Measurements from ENCODE around the gene HYCC1. TPM values are rescaled to one million over a fixed set of nuclear protein-coding genes. Genes with fewer than 3 reads are reported as not detected.

Gene HYCC1
- total and polyA plus RNA-seq, 5 donors from 2014 or later: 12.8 to 38.6 (median 16.0) TPM

DNA sequence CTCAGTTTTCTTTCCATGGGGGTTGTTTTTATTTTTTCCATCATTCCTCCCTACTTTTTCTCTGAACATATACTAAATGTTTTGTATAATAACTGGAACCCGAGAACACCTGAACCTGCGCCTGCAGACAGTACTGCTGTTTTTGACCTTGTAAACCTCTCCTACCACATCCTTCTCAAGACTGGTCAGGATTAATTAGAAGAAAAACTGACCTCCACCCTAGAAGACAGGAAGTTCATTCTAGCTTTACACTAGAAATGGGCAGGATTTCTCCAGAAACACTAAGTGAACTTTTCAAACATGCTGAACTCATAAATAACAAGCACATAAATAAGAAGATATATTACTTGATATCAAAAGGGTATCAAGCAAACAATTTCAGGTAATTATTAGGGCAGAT, 751 bp upstream of the HYCC1 start:
- Mint-ChIP-seq H3K36me3 (peaks cover 3% of the 10 kb centered on the region), H3K4me1 (peaks cover 10 to 31% (median 24%) of the 10 kb centered on the region in 4 donors), H3K27me3 (no peaks in the 10 kb centered on the region), H3K4me3 (peak overlapping the region; percentile 32 to 99 (median 96)), H3K9me3 (peaks cover 0 to 4% (median 0%) of the 10 kb centered on the region in 7 donors), H3K27ac (peak overlapping the region in 2 of 3 donors; percentile 92 to 93)
- peak overlapping the region; percentile 71 for H3K27ac ChIP-seq (ENCODE audit: insufficient read depth, low read length, poor library complexity, severe bottlenecking)
- no peaks in the 10 kb centered on the region for H3K36me3 ChIP-seq (ENCODE audit: control insufficient read depth, insufficient read depth, low read length)
- H3K4me1 ChIP-seq (ENCODE audit: control insufficient read depth, insufficient read depth, low read length, poor library complexity, severe bottlenecking): peaks cover 46% of the 10 kb centered on the region
- DNase-seq (peak in 1 of 3 donors; percentile 69), ATAC-seq (ENCODE audit: low read depth in 2 of 2) (no peak)
- peak overlapping the region; percentile 63 for H3K4me3 ChIP-seq (ENCODE audit: low read depth, low read length)
- H3K27me3 ChIP-seq (ENCODE audit: control insufficient read depth, insufficient read depth, low read length): no peaks in the 10 kb centered on the region
- H3K9me3 ChIP-seq (ENCODE audit: control insufficient read depth in 2 of 2, low read length in 2 of 2): no peaks in the 10 kb centered on the region

DNA sequence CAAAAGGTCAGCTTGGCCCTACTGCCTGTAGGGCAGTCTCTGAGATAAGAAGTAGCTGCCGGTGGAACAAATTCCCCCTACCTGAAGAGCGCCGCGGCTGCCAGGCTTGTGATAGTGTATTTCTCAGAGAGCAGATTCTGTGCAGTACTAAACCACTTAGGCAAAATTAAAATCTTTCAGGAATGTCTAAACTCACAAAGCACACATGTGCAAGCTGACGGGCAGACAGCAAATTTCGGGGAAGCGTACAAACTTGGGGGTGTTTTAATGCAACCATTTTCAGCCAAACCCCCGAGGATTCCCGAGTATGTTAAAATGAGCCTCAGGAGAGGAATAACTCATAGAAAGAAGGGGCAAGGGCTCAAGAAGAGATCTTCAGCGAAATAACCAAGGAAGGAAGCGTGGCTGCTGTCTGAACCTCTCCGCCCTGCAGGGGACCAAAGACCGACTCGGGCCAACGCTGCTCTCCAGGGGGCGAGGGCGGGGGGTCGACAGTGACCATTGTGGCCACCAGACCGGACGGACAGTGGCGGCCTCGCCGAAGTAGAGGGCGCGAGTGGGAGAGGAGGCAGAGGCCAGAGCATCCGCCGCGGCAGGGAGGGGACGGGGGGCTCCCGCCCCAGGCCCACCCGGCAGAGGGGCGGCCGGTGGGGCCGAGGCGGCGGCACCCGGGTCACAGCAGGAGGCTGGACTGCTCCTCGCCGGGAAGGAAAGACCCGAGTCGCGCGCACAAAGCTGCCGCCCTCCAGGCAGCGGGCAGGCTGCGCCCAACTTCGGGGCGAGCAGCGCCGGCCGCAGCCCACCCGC, 819 bp downstream of the HYCC1 start:
- Mint-ChIP-seq H3K9me3 (peaks cover 0 to 4% (median 0%) of the 10 kb centered on the region in 7 donors), H3K27ac (no peak overlapping the region), H3K4me3 (no peak overlapping the region), H3K4me1 (peaks cover 16 to 39% (median 28%) of the 10 kb centered on the region in 4 donors), H3K36me3 (peaks cover 3% of the 10 kb centered on the region), H3K27me3 (no peaks in the 10 kb centered on the region)
- Histone ChIP-seq H3K36me3 (ENCODE audit: control insufficient read depth, insufficient read depth, low read length) (no peaks in the 10 kb centered on the region), H3K27ac (ENCODE audit: insufficient read depth, low read length, poor library complexity, severe bottlenecking) (no peak overlapping the region), H3K4me1 (ENCODE audit: control insufficient read depth, insufficient read depth, low read length, poor library complexity, severe bottlenecking) (peaks cover 46% of the 10 kb centered on the region), H3K27me3 (ENCODE audit: control insufficient read depth, insufficient read depth, low read length) (no peaks in the 10 kb centered on the region), H3K4me3 (ENCODE audit: low read depth, low read length) (peak overlapping the region; percentile 83), H3K9me3 (ENCODE audit: control insufficient read depth in 2 of 2, low read length in 2 of 2) (no peaks in the 10 kb centered on the region)
- ATAC-seq (ENCODE audit: low read depth in 2 of 2) (no peak), DNase-seq (peak in 2 of 3 donors; percentile 14 to 33)

DNA sequence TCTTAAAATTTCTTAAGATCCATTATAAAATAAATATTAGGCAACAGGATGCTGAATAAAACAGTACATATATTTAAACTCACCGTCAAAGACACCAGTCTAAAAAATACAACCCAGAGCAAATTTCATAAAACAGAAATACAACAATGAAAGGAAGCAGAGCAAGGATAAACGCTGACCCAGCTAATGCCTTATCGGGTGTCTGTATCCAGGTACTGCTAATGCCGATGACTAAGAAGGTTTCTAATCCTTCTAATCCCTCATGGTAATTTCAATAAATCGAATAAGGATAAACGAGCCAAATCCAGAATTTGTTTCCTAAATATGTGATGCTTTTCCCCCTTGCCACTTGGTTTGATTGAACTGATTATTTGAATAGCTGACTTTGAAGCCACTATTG, 1.7 kb downstream of the HYCC1 start:
- peaks cover 41% of the 10 kb centered on the region for H3K4me1 ChIP-seq (ENCODE audit: control insufficient read depth, insufficient read depth, low read length, poor library complexity, severe bottlenecking)
- no peaks in the 10 kb centered on the region for H3K9me3 ChIP-seq (ENCODE audit: control insufficient read depth in 2 of 2, low read length in 2 of 2)
- H3K4me1 Mint-ChIP-seq: peaks cover 16 to 35% (median 30%) of the 10 kb centered on the region in 4 donors
- H3K27ac ChIP-seq (ENCODE audit: insufficient read depth, low read length, poor library complexity, severe bottlenecking): no peak overlapping the region
- no peaks in the 10 kb centered on the region for H3K27me3 ChIP-seq (ENCODE audit: control insufficient read depth, insufficient read depth, low read length)
- H3K4me3 Mint-ChIP-seq: no peak overlapping the region
- no peak for DNase-seq
- peaks cover 3% of the 10 kb centered on the region for H3K36me3 Mint-ChIP-seq
- ATAC-seq (ENCODE audit: low read depth in 2 of 2): no peak
- H3K4me3 ChIP-seq (ENCODE audit: low read depth, low read length): peak overlapping the region; percentile 83
- peaks cover 0 to 4% (median 0%) of the 10 kb centered on the region in 7 donors for H3K9me3 Mint-ChIP-seq
- no peaks in the 10 kb centered on the region for H3K36me3 ChIP-seq (ENCODE audit: control insufficient read depth, insufficient read depth, low read length)
- no peaks in the 10 kb centered on the region for H3K27me3 Mint-ChIP-seq
- no peak overlapping the region for H3K27ac Mint-ChIP-seq

GRCh38 chr7:23011222-23011924, 2.6 kb downstream of the HYCC1 start:
- Histone ChIP-seq H3K4me3 (ENCODE audit: low read depth, low read length) (peak overlapping the region; percentile 83), H3K27ac (ENCODE audit: insufficient read depth, low read length, poor library complexity, severe bottlenecking) (no peak overlapping the region), H3K4me1 (ENCODE audit: control insufficient read depth, insufficient read depth, low read length, poor library complexity, severe bottlenecking) (peaks cover 34% of the 10 kb centered on the region), H3K36me3 (ENCODE audit: control insufficient read depth, insufficient read depth, low read length) (no peaks in the 10 kb centered on the region), H3K27me3 (ENCODE audit: control insufficient read depth, insufficient read depth, low read length) (no peaks in the 10 kb centered on the region), H3K9me3 (ENCODE audit: control insufficient read depth in 2 of 2, low read length in 2 of 2) (no peaks in the 10 kb centered on the region)
- Mint-ChIP-seq H3K4me1 (peaks cover 16 to 27% (median 26%) of the 10 kb centered on the region in 4 donors), H3K4me3 (no peak overlapping the region), H3K27me3 (no peaks in the 10 kb centered on the region), H3K36me3 (peaks cover 3% of the 10 kb centered on the region), H3K27ac (no peak overlapping the region), H3K9me3 (peaks cover 0 to 4% (median 0%) of the 10 kb centered on the region in 7 donors)
- ATAC-seq (ENCODE audit: low read depth in 2 of 2) (no peak), DNase-seq (no peak)

- peak overlapping the region in 1 of 4 donors; percentile 9 for H3K4me3 Mint-ChIP-seq
- Histone ChIP-seq H3K4me3 (ENCODE audit: low read depth, low read length) (no peak overlapping the region), H3K27me3 (ENCODE audit: control insufficient read depth, insufficient read depth, low read length) (no peaks in the 10 kb centered on the region), H3K27ac (ENCODE audit: insufficient read depth, low read length, poor library complexity, severe bottlenecking) (no peak overlapping the region), H3K9me3 (ENCODE audit: control insufficient read depth in 2 of 2, low read length in 2 of 2) (no peaks in the 10 kb centered on the region), H3K4me1 (ENCODE audit: control insufficient read depth, insufficient read depth, low read length, poor library complexity, severe bottlenecking) (peaks cover 26% of the 10 kb centered on the region), H3K36me3 (ENCODE audit: control insufficient read depth, insufficient read depth, low read length) (no peaks in the 10 kb centered on the region)
- peaks cover 3% of the 10 kb centered on the region for H3K36me3 Mint-ChIP-seq
- DNase-seq (no peak), ATAC-seq (ENCODE audit: low read depth in 2 of 2) (no peak)
- H3K27ac Mint-ChIP-seq: no peak overlapping the region
- H3K27me3 Mint-ChIP-seq: no peaks in the 10 kb centered on the region
- peaks cover 16 to 32% (median 19%) of the 10 kb centered on the region in 4 donors for H3K4me1 Mint-ChIP-seq
- no peaks in the 10 kb centered on the region for H3K9me3 Mint-ChIP-seq
Observed at GRCh38 chr7:23009303-23009702, 4.6 kb downstream of the HYCC1 start.

- no peaks in the 10 kb centered on the region for H3K27me3 Mint-ChIP-seq
- H3K4me1 Mint-ChIP-seq: peaks cover 27 to 65% (median 34%) of the 10 kb centered on the region in 4 donors
- peaks cover 9% of the 10 kb centered on the region for H3K4me1 ChIP-seq (ENCODE audit: control insufficient read depth, insufficient read depth, low read length, poor library complexity, severe bottlenecking)
Observed at GRCh38 chr7:23004247-23004520, 9.7 kb downstream of the HYCC1 start.

GRCh38 chr7:23003505-23004246, 10.3 kb downstream of the HYCC1 start:
- no peak overlapping the region for H3K4me3 Mint-ChIP-seq
- Histone ChIP-seq H3K27ac (ENCODE audit: insufficient read depth, low read length, poor library complexity, severe bottlenecking) (no peak overlapping the region), H3K36me3 (ENCODE audit: control insufficient read depth, insufficient read depth, low read length) (no peaks in the 10 kb centered on the region), H3K9me3 (ENCODE audit: control insufficient read depth in 2 of 2, low read length in 2 of 2) (no peaks in the 10 kb centered on the region), H3K27me3 (ENCODE audit: control insufficient read depth, insufficient read depth, low read length) (no peaks in the 10 kb centered on the region), H3K4me1 (ENCODE audit: control insufficient read depth, insufficient read depth, low read length, poor library complexity, severe bottlenecking) (peaks cover 9% of the 10 kb centered on the region), H3K4me3 (ENCODE audit: low read depth, low read length) (no peak overlapping the region)
- H3K9me3 Mint-ChIP-seq: no peaks in the 10 kb centered on the region
- H3K36me3 Mint-ChIP-seq: no peaks in the 10 kb centered on the region
- no peak for ATAC-seq (ENCODE audit: low read depth in 2 of 2)
- peaks cover 26 to 66% (median 36%) of the 10 kb centered on the region in 4 donors for H3K4me1 Mint-ChIP-seq
- no peaks in the 10 kb centered on the region for H3K27me3 Mint-ChIP-seq
- DNase-seq: no peak
- H3K27ac Mint-ChIP-seq: no peak overlapping the region

More at GRCh38 chr7:23004247-23004520, 9.7 kb downstream of the HYCC1 start:
- DNase-seq: no peak
- Mint-ChIP-seq H3K9me3 (no peaks in the 10 kb centered on the region), H3K27ac (no peak overlapping the region), H3K36me3 (no peaks in the 10 kb centered on the region), H3K4me3 (no peak overlapping the region)
- no peaks in the 10 kb centered on the region for H3K36me3 ChIP-seq (ENCODE audit: control insufficient read depth, insufficient read depth, low read length)
- H3K4me3 ChIP-seq (ENCODE audit: low read depth, low read length): no peak overlapping the region
- H3K27me3 ChIP-seq (ENCODE audit: control insufficient read depth, insufficient read depth, low read length): no peaks in the 10 kb centered on the region
- no peak overlapping the region for H3K27ac ChIP-seq (ENCODE audit: insufficient read depth, low read length, poor library complexity, severe bottlenecking)
- no peak for ATAC-seq (ENCODE audit: low read depth in 2 of 2)
- H3K9me3 ChIP-seq (ENCODE audit: control insufficient read depth in 2 of 2, low read length in 2 of 2): no peaks in the 10 kb centered on the region

Data from CD4-positive, CD25-positive, alpha-beta regulatory T cell (primary cell).